H1 (cell line): Measurements from ENCODE around the gene FRMPD4.

Experiments
- CBX8 ChIP-seq: fragments of 300-800, 300-1000 bp; sonication (generic); IDR thresholded peaks from 2 replicates; pipeline ENCODE4 v1.7.1; 2016; ENCODE audit warnings: low read depth, low read length, borderline replicate concordance
- CREB1 ChIP-seq: IDR thresholded peaks from 2 replicates; pipeline ENCODE4 v1.6.1; 2012; ENCODE audit warnings: inconsistent platforms
- CTCF ChIP-seq, 3 experiments: IDR thresholded peaks; 1 replicate in 2 of 3; 2 replicates in 1 of 3; pipeline versions ENCODE4 v1.5.1 to v1.6.1; 2011; ENCODE audit warnings: low read length in 3 of 3, mild to moderate bottlenecking in 3 of 3, inconsistent platforms in 2 of 3, low read depth in 1 of 3, moderate library complexity in 1 of 3; ENCODE audit not compliant: insufficient read depth in 1 of 3; ENCODE audit errors: control extremely low read depth in 1 of 3
- EGR1 ChIP-seq: IDR thresholded peaks from 2 replicates; pipeline ENCODE4 v1.6.1; 2011; ENCODE audit warnings: low read depth, low read length, borderline replicate concordance
- HDAC2 ChIP-seq, 2 experiments: fragments of 300-600 bp in 1 of 2; sonication (generic) in 1 of 2; IDR thresholded peaks; 2 replicates each; pipeline ENCODE4 v1.6.1; 2011 to 2012; ENCODE audit warnings: low read depth in 2 of 2, low read length in 2 of 2, mild to moderate bottlenecking in 2 of 2, moderate library complexity in 2 of 2, borderline replicate concordance in 1 of 2, inconsistent platforms in 1 of 2
- HDAC6 ChIP-seq: IDR thresholded peaks from one replicate; pipeline ENCODE4 v1.7.1; 2012; ENCODE audit warnings: low read depth, mild to moderate bottlenecking, inconsistent platforms, low read length, moderate library complexity
- PHF8 ChIP-seq: fragments of 200-600 bp; sonication (generic); conservative IDR thresholded peaks from 2 replicates; pipeline ENCODE4 v1.7.1; 2012; ENCODE audit warnings: low read depth, mild to moderate bottlenecking, inconsistent platforms, low read length, moderate library complexity
- POLR2A ChIP-seq, 2 experiments: IDR thresholded peaks; 1 replicate in 1 of 2; 2 replicates in 1 of 2; pipeline ENCODE4 v1.6.1; 2011; ENCODE audit warnings: low read depth in 2 of 2, low read length in 2 of 2, mild to moderate bottlenecking in 2 of 2; ENCODE audit errors: control extremely low read depth in 1 of 2
- RAD21 ChIP-seq, 2 experiments: IDR thresholded peaks in 1 of 2; conservative IDR thresholded peaks in 1 of 2; 2 replicates each; pipeline ENCODE4 v1.6.1; 2011; ENCODE audit warnings: low read depth in 2 of 2, low read length in 2 of 2, improper control_type of control experiment in 1 of 2, inconsistent platforms in 1 of 2, mild to moderate bottlenecking in 1 of 2, moderate library complexity in 1 of 2
- SRF ChIP-seq: IDR thresholded peaks from 2 replicates; pipeline ENCODE4 v1.6.1; 2011; ENCODE audit warnings: mild to moderate bottlenecking, low read depth, low read length, moderate library complexity

- TF ChIP-seq CTCF (IDR thresholded peaks at IDR 0.05; ENCODE audit: control extremely low read depth in 1 of 3, insufficient read depth in 1 of 3, low read depth in 1 of 3, low read length in 3 of 3) (no peak), SRF (no peak), POLR2A (IDR thresholded peaks at IDR 0.05; ENCODE audit: control extremely low read depth in 1 of 2, low read depth in 2 of 2, low read length in 2 of 2) (no peak), EGR1 (no peak), CBX8 (no peak), CREB1 (no peak), PHF8 (no peak), HDAC2 (IDR thresholded peaks at IDR 0.05; ENCODE audit: borderline replicate concordance in 1 of 2, low read depth in 2 of 2, low read length in 2 of 2) (no peak), HDAC6 (no peak), RAD21 (IDR thresholded peaks at IDR 0.05 in 1 of 2, conservative IDR thresholded peaks at IDR 0.05 in 1 of 2; ENCODE audit: low read depth in 2 of 2, low read length in 2 of 2) (no peak)
These were observed 349.9 kb downstream of the FRMPD4 start for GRCh38 chrX:12488220-12488619.
